ENCODE data around the gene HNRNPUL1.
"Not testable (repeated sequence)": the region's sequence is repeated elsewhere in the genome, so short reads cannot be mapped to it uniquely, and the experiment has no call there.

The HNRNPUL1 gene

GRCh38 chr19:41276231-41276630, 12.1 kb downstream of the HNRNPUL1 start:
- no peak for TF ChIP-seq CTCF (conservative IDR thresholded peaks at IDR 0.05; ENCODE audit: low read depth, low read length)
- DNase-seq (ENCODE audit: low read depth), result no peak
- no peak overlapping the region for H3K4me3 ChIP-seq (ENCODE audit: low read length)

GRCh38 chr19:41278478-41278877, 14.3 kb downstream of the HNRNPUL1 start:
- DNase-seq (ENCODE audit: low read depth), result no peak
- H3K4me3 ChIP-seq (ENCODE audit: low read length), result no peak overlapping the region
- TF ChIP-seq CTCF (conservative IDR thresholded peaks at IDR 0.05; ENCODE audit: low read depth, low read length), result no peak

GRCh38 chr19:41288673-41289530, 24.7 kb downstream of the HNRNPUL1 start:
- DNase-seq (ENCODE audit: low read depth), result no peak
- no peak for TF ChIP-seq CTCF (conservative IDR thresholded peaks at IDR 0.05; ENCODE audit: low read depth, low read length)
- H3K4me3 ChIP-seq (ENCODE audit: low read length), result no peak overlapping the region

DNA sequence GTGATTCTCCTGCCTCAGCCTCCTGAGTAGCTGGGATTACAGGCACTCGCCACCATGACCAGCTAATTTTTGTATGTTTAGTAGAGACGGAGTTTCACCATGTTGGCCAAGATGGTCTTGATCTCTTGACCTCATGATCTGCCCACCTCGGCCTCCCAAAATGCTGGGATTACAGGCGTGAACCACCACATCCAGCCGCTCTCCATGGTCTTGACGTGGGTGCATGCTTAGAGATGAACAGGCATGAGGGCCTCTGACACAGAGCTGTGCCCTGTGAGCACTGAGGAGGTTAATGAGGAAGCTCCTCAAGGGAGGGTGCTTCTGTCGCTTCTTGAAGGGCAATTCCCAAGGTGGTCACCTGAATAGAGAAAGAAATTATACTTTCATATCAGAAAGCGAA, 25.6 kb downstream of the HNRNPUL1 start:
- DNase-seq (ENCODE audit: low read depth); H3K4me3 ChIP-seq (ENCODE audit: low read length): not testable (repeated sequence)

DNA sequence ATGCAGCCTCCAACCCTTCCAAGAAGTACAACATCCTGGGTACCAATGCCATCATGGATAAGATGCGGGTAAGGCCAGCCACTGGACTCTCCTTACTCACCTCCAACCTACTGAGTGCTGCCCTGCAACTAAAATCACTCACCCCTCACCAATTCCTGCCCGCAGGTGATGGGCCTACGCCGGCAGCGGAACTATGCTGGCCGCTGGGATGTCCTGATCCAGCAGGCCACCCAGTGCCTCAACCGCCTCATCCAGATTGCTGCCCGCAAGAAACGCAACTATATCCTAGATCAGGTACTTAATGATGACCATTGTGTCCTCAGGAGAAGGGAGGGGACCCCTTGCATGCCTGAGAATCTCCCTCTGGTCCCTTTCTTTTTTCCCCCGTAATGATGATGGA, 30.2 kb downstream of the HNRNPUL1 start:
- no peak for TF ChIP-seq CTCF (conservative IDR thresholded peaks at IDR 0.05; ENCODE audit: low read depth, low read length)
- DNase-seq (ENCODE audit: low read depth), result no peak
- no peak overlapping the region for H3K4me3 ChIP-seq (ENCODE audit: low read length)

DNA sequence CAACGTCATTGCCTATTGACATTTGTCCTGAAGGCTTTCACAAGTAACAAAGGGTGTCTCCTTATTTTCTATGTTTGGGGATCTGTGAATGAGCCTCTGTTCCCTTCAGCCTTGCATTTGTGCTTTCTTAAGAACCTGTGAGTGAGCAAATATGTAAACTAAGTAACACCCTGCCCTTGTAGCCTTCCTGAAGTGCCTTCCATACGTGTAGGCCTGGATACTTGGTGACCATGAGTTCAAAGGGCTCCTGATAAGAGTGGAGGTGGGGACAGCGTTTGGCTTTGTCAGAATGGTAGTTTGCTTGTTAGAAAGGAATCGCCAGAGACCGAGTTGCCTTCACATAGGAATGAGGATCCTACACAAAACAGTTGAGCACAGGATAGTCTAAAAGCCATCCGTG, 31.3 kb downstream of the HNRNPUL1 start:
- DNase-seq (ENCODE audit: low read depth), result no peak
- H3K4me3 ChIP-seq (ENCODE audit: low read length), result no peak overlapping the region
- TF ChIP-seq CTCF (conservative IDR thresholded peaks at IDR 0.05; ENCODE audit: low read depth, low read length), result no peak

DNA sequence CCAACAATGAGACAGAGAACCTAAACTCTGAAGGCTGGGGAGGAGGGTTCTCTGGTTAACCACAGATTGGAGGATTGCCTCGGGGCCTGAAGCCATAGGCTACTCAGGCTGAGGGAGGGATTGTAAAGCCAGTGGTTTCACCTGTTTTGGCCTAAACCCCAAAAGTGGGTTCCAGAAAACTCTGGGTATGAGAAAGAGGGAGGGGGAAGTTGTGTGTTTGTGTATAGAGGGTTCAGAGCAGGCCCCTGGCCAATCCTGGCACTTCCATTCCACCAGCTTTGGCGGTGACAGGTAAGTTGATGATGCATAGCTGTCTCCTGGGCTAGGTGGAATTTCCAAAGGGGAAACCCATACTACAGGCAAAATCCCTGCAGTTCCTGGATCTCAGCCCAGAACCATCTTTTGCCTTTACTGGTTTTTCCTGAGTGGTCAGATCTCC, 32.3 kb downstream of the HNRNPUL1 start:
- H3K4me3 ChIP-seq (ENCODE audit: low read length), result no peak overlapping the region
- TF ChIP-seq CTCF (conservative IDR thresholded peaks at IDR 0.05; ENCODE audit: low read depth, low read length), result no peak
- DNase-seq (ENCODE audit: low read depth), result no peak

Measured in retinal pigment epithelial cell (primary cell).